Measurements from ENCODE around the gene PMP22. TPM values are rescaled to one million over a fixed set of nuclear protein-coding genes. Genes with fewer than 3 reads are reported as not detected.
A peak's percentile ranks its signal among the peaks of the same experiment; 100 is the strongest.

The PMP22 gene
- total and polyA plus RNA-seq, 2 of the 13 experiments (the other 11 are each of a cell fraction or from before 2014, with no cell fraction given) = 5.7 to 6.2 TPM

- Histone ChIP-seq H3K9me3 (ENCODE audit: low read length) (no peaks in the 10 kb centered on the region), H3K4me1 (ENCODE audit: insufficient read depth, low read length) (peaks cover 45% of the 10 kb centered on the region), H4K20me1 (ENCODE audit: insufficient read depth, low read length) (no peaks in the 10 kb centered on the region), H3K9ac (ENCODE audit: insufficient read depth, low read depth, low read length) (no peak overlapping the region), H3K27me3 (ENCODE audit: control insufficient read depth in 1 of 2, insufficient read depth in 2 of 2, low read length in 2 of 2) (peaks cover 8 to 17% of the 10 kb centered on the region in 2 experiments; a peak in 3 of 5 replicates), H3K27ac (ENCODE audit: extremely low read length, insufficient read depth, low read length) (no peak overlapping the region), H3K4me2 (ENCODE audit: low read depth, low read length) (peak overlapping the region; percentile 38), H3K4me3 (replicated peaks in 1 of 3; ENCODE audit: insufficient read depth in 1 of 3, low read depth in 2 of 3, low read length in 3 of 3) (no peak overlapping the region), H3K36me3 (replicated peaks in 1 of 2; ENCODE audit: control insufficient read depth in 1 of 2, insufficient read depth in 2 of 2, low read length in 2 of 2) (no peaks in the 10 kb centered on the region), H3K79me2 (ENCODE audit: insufficient read depth, low read length) (no peaks in the 10 kb centered on the region), H2AFZ (ENCODE audit: low read length) (peak overlapping the region; percentile 18)
- WGBS (ENCODE audit: low lambda C conversion rate) = 84% methylated on average over 5 of the region's 6 CpGs
- ChIA-PET CTCF (ENCODE audit: low intra/inter-chr PET ratio, low total read pairs) (interaction anchor here (1.1 to 2.7 kb wide), 4 partner anchors 25 to 268 kb away, joined by 3 to 9 read pairs (median 7); no protein-coding TSS in a partner anchor), POLR2A (no interaction called here)
- TF ChIP-seq ZNF451 (CRISPR knock-in tag; IDR thresholded peaks at IDR 0.05) = no peak
- peak; percentile 5; the same call in 1 of the 2 replicates for TF ChIP-seq ZNF501 (CRISPR knock-in tag; IDR thresholded peaks at IDR 0.05)
- TF ChIP-seq HNF4A (CRISPR knock-in tag; IDR thresholded peaks at IDR 0.05) = peak; percentile 16; the same call in 1 of the 2 replicates
- TF ChIP-seq MYC (CRISPR knock-in tag; IDR thresholded peaks at IDR 0.05; ENCODE audit: borderline replicate concordance) = no peak
- TF ChIP-seq ZNF564 (CRISPR knock-in tag; IDR thresholded peaks at IDR 0.05) = no peak
- no peak for TF ChIP-seq SETDB1 (CRISPR knock-in tag; IDR thresholded peaks at IDR 0.05; ENCODE audit: borderline replicate concordance)
- TF ChIP-seq ZNF605 (CRISPR knock-in tag; IDR thresholded peaks at IDR 0.05) = no peak
- no peak for TF ChIP-seq NCOA1 (CRISPR knock-in tag; IDR thresholded peaks at IDR 0.05)
- TF ChIP-seq EED (CRISPR knock-in tag; IDR thresholded peaks at IDR 0.05) = no peak
- TF ChIP-seq ATF5 (CRISPR knock-in tag; IDR thresholded peaks at IDR 0.05; ENCODE audit: low read depth) = no peak
- ATAC-seq (peak; percentile 7; the same call in 1 of the 3 replicates), FAIRE-seq (no peak), DNase-seq (ENCODE audit: low spot score) (no peak)
- BruUV-seq (replicated peaks) = no TSS peak
- intact Hi-C loops (cut with micrococcal nuclease; ENCODE audit: unreplicated experiment) (no loop called here), in situ Hi-C loops (cut with HindIII; ENCODE audit: extremely low pct_ligation_motif_present, low pct_unique_long_range_greater_than_20kb) (no loop called here)
Observed at GRCh38 chr17:15257796-15258512, 7.2 kb downstream of the PMP22 start.

Data from HepG2 (cell line).